ENCODE measurements around the gene ZDHHC13.
A peak's percentile ranks its signal among the peaks of the same experiment; 100 is the strongest.

ZDHHC13 gene

GRCh38 chr11:19107125-19107524, 9.8 kb upstream of the ZDHHC13 start:
- Histone ChIP-seq H4K20me1 (ENCODE audit: insufficient read depth) (no peaks in the 10 kb centered on the region), H3K79me2 (ENCODE audit: insufficient read depth, low read depth) (no peaks in the 10 kb centered on the region), H3K4me3 (IDR thresholded peaks at IDR 0.05; ENCODE audit: insufficient read depth, low read depth, low read length) (no peak overlapping the region), H3K27me3 (ENCODE audit: insufficient read depth, low read depth) (no peaks in the 10 kb centered on the region), H3K27ac (no peak overlapping the region), H3K9ac (no peak overlapping the region), H3K4me1 (ENCODE audit: low read depth, poor library complexity, severe bottlenecking) (no peaks in the 10 kb centered on the region), H2AFZ (ENCODE audit: low read depth) (no peak overlapping the region), H3K36me3 (ENCODE audit: insufficient read depth) (no peaks in the 10 kb centered on the region), H3K4me2 (no peak overlapping the region)
- no peak for TF ChIP-seq CTCF (conservative IDR thresholded peaks at IDR 0.05; ENCODE audit: low read depth, low read length)

- no peak overlapping the region for H3K4me2 ChIP-seq
- no peaks in the 10 kb centered on the region for H3K27me3 ChIP-seq (ENCODE audit: insufficient read depth, low read depth)
- no peak for TF ChIP-seq CTCF (conservative IDR thresholded peaks at IDR 0.05; ENCODE audit: low read depth, low read length)
- H3K9ac ChIP-seq, result no peak overlapping the region
- H4K20me1 ChIP-seq (ENCODE audit: insufficient read depth), result no peaks in the 10 kb centered on the region
- H3K27ac ChIP-seq, result no peak overlapping the region
- H3K36me3 ChIP-seq (ENCODE audit: insufficient read depth), result no peaks in the 10 kb centered on the region
- H3K79me2 ChIP-seq (ENCODE audit: insufficient read depth, low read depth), result no peaks in the 10 kb centered on the region
- no peaks in the 10 kb centered on the region for H3K4me1 ChIP-seq (ENCODE audit: low read depth, poor library complexity, severe bottlenecking)
- H2AFZ ChIP-seq (ENCODE audit: low read depth), result no peak overlapping the region
- no peak overlapping the region for H3K4me3 ChIP-seq (IDR thresholded peaks at IDR 0.05; ENCODE audit: insufficient read depth, low read depth, low read length)
Observed at GRCh38 chr11:19110295-19110694, 6.7 kb upstream of the ZDHHC13 start.

GRCh38 chr11:19111809-19112208, 5.2 kb upstream of the ZDHHC13 start:
- Histone ChIP-seq H3K27ac (no peak overlapping the region), H4K20me1 (ENCODE audit: insufficient read depth) (no peaks in the 10 kb centered on the region), H2AFZ (ENCODE audit: low read depth) (no peak overlapping the region), H3K36me3 (ENCODE audit: insufficient read depth) (no peaks in the 10 kb centered on the region), H3K4me2 (no peak overlapping the region), H3K9ac (no peak overlapping the region), H3K27me3 (ENCODE audit: insufficient read depth, low read depth) (no peaks in the 10 kb centered on the region), H3K79me2 (ENCODE audit: insufficient read depth, low read depth) (no peaks in the 10 kb centered on the region), H3K4me3 (IDR thresholded peaks at IDR 0.05; ENCODE audit: insufficient read depth, low read depth, low read length) (no peak overlapping the region), H3K4me1 (ENCODE audit: low read depth, poor library complexity, severe bottlenecking) (peaks cover 4% of the 10 kb centered on the region)
- TF ChIP-seq CTCF (conservative IDR thresholded peaks at IDR 0.05; ENCODE audit: low read depth, low read length), result no peak

- Histone ChIP-seq H3K79me2 (ENCODE audit: insufficient read depth, low read depth) (peaks cover 8% of the 10 kb centered on the region; the same call in 1 of the 2 replicates), H4K20me1 (ENCODE audit: insufficient read depth) (no peaks in the 10 kb centered on the region), H3K4me2 (peak overlapping the region; percentile 61), H3K4me3 (IDR thresholded peaks at IDR 0.05; ENCODE audit: insufficient read depth, low read depth, low read length) (no peak overlapping the region), H3K27ac (no peak overlapping the region), H3K27me3 (ENCODE audit: insufficient read depth, low read depth) (no peaks in the 10 kb centered on the region), H3K9ac (peak overlapping the region; percentile 79), H2AFZ (ENCODE audit: low read depth) (peak overlapping the region; percentile 90), H3K36me3 (ENCODE audit: insufficient read depth) (no peaks in the 10 kb centered on the region), H3K4me1 (ENCODE audit: low read depth, poor library complexity, severe bottlenecking) (peaks cover 18% of the 10 kb centered on the region)
- no peak for TF ChIP-seq CTCF (conservative IDR thresholded peaks at IDR 0.05; ENCODE audit: low read depth, low read length)
Observed at GRCh38 chr11:19116276-19116970, 545 bp upstream of the ZDHHC13 start.
